CD4-positive, alpha-beta T cell treated with Interleukin-21 for 1 hour (primary cell): ENCODE data around the gene DIS3L.
"Not testable (repeated sequence)": the region's sequence is repeated elsewhere in the genome, so short reads cannot be mapped to it uniquely, and the experiment has no call there.

Source experiments
- DNase-seq: peaks from one replicate; pipeline ENCODE4 v3.0.0-alpha.2; 2020

DIS3L gene

DNA sequence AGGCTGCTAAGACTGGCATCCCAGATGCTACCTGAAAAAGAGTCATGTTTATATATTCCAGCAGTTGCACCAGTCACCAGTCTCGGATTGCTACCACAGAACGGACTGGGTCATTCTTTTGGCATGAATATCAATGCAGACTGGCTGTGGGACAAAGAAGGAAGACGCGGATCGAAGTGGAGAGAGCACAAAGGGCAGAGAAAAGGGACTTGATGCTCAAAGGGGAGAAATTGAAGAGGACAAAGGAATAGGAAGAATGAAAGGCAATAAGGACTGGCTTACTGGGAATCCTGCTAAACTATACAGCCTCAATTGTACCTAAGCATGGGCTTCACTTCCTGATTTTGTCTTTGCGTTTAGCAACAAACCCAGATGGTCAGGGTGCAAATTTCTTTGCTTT lies 15.3 kb upstream of the DIS3L start:
- DNase-seq, result no peak

DNA sequence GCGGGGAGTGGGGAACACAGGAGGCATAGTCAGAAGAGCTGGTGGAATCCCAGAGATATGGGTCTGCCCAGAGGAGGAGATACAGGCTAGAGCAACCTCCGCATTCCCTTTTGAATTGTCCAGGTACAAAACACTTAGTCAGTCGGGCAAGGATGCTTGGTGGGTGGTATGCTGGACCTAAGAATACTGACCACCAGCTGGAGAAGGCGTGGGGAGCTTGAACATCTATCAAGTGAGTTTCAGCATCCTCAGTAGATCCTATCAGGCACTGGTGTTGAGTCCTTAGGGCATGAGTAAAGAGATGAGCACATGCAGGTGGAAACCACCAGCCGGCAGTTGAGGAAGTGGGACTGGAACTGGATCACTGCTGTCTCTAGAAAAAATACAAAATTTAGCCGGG lies 14.7 kb upstream of the DIS3L start:
- DNase-seq, result no peak

DNA sequence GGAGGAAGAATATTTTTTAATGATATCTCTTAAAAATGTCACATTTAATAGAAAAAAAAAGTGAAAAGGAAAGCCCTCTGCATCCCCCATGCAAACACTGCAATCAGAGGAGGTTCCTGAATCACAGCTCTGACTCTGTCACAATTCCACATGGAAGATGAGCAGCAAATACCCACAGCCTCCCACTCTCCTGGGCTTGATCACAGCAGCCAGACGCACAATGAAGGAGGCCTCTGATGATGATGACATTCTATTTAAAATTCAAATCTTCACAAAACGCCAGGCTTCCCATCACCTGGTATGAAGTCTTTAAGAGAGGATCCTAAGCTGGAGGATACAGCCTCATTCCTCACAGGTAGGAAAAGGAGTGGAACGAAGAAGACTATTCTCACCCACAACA lies 9.1 kb upstream of the DIS3L start:
- DNase-seq, result no peak

DNA sequence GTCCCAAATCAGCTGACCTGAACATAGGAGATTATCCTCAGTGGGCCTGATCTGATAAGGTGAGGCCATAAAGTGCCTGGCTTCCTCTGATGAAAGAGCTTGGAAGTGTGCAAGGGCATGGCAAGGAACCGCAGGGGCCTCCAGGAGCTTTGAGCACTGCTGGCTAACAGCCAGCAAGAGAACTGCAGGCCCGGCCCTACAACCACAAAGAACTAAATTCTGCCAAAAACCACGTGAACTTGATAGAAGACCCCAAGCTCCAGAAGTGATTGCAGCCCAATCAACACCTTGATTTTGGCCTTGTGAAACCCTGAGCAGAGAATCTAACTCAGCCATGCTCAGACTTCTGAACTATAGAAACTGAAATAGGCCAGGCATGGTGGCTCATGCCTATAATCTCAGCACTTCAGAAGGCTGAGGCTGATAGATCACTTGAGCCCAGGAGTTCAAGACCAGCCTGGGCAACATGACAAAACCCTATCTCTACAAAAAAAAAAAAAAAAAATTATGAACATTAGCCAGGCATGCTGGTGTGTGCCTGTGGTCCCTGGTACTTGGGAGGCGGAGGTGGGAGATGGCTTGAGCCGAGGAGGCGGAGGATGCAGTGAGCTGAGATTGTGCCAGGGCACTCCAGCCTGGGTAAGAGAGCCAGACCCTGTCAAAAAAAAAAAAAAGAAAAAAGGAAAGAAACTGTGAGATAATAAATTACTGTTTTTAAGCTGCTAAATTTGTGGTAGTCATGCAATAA lies 7.7 kb upstream of the DIS3L start:
- no peak for DNase-seq

DNA sequence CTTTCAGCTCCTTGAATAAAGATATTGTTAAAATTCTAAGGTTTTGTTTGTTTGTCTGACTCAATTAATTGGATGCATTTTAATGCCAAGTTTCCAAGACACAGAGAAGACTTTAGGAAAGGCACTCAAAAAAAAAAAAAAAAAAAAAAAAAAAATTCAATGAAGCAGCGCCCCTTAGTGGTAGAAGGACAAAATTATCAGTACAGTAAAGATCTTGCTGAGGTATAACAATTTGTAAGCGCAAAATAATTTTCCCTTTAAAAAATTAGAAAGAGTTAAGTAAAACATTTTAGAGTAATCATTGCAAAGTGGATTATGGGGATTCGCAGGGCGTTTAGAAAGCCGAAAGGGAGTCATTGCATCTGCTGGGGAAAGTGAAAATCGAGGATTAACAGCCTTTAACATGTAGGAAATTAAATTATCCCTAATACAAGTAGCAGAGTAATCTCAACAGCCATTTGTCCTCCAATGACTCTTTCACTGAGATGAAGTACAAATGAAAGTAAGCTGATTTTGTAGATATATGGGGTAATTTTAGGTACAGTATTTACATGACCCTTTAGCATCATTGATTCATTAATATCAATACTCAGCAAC lies 5.8 kb upstream of the DIS3L start:
- peak; percentile 36 for DNase-seq

DNA sequence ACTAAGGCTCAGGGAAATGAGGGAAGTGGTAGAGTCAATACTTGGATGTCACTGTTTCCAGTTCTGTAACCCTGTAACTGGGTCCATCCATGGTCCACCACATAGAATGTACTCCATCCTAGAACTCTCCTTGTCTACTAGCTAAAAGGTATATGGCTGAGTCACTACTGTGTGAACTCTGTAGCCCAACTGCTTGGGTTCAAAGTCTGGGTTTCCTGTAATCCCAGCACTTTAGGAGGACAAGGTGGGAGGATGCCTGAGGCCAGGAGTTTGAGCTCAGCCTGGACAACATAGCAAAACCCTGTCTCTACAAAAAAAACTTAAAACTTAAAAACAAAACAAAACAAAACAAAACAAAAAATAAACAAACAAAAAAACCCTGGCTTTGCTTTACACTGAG lies 5.3 kb upstream of the DIS3L start:
- DNase-seq, result no peak

DNA sequence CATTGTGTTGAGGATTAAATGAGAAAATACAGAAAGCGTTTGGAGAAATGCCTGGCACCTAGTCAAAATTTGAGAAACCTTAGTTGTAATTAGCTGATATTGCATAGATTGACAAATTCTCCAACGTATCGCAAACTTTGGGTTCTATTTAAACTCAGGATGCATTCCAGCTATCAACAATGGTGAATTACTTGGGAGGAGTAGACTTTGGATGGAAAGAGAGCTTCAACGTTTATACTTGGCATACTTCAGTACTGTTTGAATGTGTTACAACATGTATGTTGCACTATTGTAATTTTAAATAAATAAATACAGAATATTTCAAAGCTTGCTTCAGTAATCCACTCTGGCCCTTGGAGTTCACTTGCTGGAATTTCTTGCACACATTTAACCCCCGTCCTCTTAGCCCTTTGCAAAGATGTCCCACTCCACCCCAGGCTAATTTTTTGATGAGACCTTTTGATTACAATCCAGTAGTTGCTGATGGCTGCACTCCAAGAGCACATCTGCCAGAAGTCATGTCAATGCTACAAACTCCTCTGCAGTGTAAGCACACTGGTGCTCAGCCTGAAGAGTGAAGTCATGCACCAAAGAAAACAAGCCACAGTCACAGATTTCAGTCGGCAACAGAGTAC lies 4.7 kb upstream of the DIS3L start:
- DNase-seq, result no peak

DNA sequence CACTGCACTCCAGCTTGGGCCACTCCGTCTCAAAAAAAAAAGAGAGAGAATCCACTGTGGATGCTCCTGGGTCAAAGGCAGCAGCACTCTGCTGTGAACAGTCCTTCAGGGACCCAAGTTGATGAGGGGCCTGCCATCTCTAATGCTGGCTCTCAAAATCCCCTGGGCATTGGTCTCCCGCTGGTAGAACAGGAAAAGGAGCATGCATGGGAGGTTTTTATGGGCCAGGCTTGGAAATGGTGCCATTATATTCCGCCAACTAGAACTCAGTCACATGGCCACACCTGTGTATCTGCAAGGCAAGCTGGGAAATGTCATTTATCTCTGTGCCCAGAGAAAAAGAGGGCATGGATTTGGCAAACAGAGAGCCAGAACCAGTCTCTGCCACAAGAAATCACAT lies 3.4 kb upstream of the DIS3L start:
- DNase-seq, result no peak

DNA sequence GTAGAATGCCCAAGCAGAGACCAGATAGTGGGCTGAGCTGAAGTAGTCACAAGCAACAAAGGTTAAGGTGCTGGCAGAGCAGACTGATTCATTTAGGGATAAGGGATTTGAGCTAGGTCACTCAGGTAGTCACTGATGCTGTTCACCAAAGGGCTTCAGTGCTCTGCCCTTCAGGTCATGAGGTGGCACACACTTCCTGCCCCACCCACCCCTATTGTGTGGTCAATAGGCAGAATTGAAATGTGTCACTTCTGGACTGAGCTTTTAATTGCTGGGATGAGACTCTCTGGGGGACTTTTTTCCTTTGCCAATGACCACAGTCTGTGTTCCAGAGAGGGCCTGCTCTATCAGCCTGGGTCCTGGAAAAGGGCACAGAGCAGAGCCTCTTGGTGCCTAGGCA lies 2.9 kb upstream of the DIS3L start:
- no peak for DNase-seq

DNA sequence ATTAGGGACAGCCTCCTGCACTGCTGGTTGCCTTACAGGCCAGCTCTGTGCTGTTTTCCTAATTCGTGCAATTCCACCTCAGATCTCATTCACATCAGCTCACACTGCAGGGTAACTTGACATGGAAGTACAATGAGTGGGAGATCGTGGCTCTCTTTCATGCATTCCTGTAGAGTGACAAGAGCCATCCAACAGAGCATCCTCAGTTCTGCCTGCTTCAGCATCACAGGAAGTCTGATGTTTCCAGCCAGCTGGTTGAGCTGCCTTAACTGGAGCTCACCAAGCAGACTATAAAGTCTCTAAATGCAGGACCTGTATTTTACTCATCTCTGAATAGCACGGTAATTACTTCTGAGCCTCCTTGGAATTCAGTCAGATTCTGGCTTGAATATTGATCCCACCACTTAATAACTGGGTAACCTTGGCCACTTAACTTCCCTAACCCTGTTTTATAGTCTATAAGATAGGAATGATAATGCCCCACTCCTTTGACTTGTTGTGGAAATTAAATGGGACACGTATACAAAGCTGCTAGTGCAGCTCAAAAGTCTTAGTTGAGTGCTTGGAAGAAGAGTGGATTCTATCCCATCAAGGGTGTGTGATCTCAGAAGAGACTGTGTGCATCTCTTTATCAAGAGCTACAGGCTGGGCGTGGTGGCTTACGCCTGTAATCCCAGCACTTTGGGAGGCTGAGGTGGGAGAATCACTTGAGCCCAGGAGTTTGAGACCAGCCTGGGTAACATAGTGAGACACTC lies 1.4 kb upstream of the DIS3L start:
- no peak for DNase-seq

DNA sequence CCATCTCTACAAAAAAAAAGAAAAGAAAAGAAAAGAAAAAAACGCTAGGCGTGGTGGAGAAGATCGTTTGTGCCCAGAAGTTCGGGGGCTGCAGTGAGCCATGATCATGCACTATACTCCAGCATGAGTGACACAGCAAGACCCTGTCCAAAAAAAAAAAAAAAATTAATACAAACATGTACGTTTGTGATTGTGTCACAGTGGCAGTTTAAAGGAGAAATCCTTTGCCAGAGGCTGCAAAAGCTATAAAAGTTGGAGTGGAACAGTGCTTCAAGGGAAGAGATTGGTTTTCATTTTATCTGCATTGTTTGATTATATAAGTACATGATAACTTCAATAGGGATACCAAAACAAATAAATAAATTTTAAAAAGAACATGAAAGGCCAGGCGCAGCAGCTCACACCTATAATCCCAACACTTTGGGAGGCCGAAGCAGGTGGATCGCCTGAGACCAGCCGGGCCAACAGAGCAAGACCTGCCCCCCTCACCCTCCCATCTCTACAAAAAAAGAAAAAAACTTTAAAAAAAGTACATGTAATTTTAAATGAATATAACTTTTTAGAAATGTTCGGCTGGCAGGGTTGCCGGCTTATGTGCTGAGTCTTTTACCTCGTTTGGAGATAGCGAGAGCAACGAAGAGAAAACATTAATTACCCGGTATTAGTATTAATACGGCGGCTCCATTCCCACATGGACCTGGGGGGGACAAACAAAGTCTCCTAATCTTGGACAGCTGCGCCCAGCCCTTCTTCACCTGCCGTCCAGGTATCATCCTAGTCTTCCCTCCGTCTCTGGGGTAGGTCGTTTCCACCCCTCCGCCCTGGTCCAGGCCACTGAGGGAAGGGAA lies 573 bp upstream of the DIS3L start:
- no peak for DNase-seq

DNA sequence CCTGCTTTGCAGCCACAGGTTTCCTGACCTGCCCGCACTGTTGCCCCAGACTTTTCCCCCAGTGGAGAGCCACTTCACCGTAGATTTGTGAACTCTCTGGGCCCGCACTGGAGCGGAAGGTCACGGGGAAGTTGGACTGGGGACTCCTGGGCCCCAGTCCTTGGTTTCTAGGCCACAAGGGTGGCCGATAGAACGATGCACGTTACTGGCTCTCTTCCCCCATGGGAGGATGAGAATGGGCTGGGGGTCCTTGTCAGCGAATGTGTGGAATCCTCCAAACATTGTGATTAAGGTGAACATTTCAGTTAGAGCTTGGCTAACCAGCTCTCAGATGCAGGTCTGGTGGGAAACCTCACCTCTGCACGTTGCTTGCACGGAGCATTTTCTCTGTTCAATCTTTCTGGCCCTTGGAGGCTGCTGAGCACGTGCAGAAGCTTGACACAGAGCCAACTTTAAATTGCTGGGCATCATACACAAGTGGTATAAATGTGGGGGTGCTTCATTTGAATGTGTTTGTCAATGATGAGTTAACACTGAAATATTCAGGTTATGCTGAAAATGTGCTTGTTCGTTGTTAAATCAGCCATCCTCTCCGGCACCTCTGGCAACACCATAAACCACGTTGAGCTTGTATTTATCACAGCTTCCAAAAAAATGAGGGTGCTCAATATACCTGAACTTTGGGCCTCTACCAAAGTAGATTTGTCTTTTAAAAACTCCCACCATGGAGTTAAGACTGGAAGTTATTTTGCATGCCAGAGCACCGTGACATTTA lies 976 bp downstream of the DIS3L start:
- DNase-seq, result peak; percentile 15

DNA sequence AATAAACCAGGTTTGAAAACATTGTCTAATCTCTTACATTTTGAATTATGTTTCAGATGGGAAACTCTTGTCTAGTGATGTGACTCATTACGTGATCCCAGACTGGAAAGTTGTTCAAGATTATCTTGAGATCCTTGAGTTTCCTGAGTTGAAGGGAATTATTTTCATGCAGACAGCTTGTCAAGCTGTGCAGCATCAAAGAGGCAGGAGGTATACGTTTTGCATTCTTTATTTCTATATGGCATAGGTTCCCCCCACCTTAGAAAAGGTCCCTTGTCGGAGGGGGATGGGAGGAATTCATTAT lies 1.5 kb downstream of the DIS3L start:
- no peak for DNase-seq

DNA sequence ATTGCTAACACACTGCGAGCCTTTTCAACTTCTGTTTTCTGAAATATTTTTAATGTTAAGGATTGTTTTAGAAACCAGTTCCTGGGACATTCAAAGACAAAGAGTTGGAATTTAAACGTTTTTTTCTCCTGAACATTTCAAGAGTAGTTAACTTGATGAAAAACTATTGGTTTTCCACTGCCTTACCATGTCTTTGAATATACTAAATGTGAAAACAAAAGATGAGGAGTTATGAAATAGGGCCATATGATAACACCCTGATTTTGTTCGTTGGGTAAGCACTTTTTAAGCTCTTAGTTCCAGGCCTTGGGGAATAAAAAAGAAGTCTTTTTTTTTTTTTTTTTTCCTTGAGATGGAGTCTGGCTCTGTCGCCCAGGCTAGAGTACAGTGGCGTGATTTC lies 2.8 kb downstream of the DIS3L start:
- no peak for DNase-seq

DNA sequence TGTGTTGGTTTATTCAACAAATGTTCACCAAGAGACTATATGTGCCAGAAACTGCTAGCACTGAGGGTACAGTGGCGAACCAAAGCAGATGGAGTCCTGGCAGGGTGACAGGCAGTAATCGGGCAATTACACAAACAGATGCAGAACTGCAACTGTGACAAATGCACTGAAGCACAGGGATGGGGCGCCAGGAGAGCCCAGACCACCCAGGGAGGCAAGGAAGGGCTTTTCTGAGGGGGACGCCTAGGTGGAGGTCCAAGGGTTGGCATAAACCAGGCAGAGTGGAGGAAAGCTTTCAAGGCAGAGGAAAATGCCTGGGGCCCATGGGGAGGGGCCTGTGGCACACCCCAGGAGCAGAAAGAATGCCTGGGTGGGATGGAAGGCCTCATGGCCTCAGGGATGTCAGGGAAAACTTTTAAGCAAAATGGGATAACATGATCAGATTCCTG lies 5.5 kb downstream of the DIS3L start:
- no peak for DNase-seq

DNA sequence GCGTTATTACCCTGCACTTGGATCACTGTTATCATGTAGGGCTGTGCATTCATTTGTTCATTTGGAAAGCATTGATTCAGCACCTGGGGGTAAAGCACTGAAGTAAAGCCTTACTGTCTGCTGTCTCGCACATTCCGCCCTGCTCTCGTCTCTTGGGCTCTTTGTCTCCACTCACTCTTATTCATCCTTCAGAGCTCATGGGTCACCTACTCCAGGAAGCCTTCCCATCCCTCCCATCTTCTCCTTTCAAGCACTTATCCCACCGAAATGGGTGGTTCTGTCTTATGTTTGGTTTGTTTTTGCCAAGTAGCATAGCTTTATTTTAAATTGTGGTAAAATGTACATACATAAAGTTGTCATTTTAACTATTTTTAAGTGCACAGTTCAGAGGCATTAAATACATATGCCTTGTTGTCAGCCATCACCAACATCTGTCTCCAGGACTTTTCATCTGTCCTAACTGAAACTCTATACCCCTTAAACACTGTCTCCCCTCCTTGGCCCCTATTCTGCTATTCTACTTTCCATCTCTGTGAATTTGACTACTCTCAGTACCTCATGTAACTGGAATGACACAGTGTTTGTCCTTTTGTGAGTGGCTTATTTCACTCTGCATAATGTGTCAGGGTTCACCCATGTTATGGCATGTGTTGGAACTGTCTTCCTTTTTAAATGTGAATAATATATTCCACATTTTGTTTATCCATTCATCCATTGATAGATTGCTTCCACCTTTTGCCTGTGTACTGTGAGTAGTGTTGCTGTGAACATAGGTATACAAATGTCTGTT lies 9.3 kb downstream of the DIS3L start:
- DNase-seq, result no peak

DNA sequence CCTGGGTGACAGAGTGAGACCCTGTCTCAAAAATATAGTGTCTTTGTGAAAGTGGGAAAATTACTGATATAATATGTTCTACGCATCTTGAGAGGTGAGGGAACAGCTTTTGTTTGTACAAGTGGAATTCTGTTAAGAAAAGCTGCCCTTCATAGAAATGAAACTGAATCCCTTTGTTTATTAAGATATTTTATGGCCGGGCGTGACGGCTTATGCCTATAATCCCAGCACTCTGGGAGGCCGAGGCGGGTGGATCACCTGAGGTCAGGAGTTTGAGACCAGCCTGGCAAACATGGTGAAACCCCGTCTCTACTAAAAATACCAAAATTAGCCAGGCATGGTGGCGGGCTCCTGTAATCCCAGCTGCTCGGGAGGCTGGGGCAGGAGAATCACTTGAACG lies 11.1 kb downstream of the DIS3L start:
- DNase-seq, result not testable (repeated sequence)

DNA sequence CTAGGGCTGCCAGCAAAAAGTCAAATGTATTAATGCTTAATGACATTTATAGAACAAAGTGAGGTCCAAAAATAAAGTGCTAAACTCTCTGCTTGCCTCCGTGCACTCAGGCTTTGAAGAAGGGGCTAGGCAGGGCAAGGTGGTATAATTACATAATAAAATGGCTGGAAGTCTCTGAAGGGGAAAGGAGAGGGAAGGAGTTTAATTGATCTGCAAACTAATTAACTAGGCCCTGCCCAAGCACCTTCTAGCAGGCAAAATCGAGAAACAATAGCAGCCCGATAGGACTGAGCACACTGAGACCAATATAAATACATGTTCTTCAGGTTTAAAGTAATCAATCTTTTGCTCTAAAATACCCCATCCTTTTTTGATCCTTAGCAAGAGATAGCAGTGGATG lies 13.0 kb downstream of the DIS3L start:
- DNase-seq, result no peak

DNA sequence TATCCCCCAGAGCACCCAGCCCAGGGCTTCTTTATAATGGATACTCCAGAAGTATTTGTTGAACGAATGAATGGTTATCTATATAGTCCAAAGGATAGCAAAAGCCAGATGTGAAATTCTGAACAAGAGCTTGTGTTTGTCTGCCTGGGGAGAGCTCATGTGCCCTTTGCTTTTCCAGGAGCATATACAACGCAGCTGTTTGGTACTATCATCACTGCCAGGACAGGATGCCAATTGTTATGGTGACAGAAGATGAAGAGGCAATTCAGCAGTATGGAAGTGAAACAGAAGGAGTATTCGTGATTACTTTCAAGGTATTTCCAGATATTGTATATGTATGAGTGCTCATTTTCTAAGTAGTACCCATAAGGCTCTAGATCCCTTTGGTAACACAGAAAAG lies 15.2 kb downstream of the DIS3L start:
- DNase-seq, result no peak

DNA sequence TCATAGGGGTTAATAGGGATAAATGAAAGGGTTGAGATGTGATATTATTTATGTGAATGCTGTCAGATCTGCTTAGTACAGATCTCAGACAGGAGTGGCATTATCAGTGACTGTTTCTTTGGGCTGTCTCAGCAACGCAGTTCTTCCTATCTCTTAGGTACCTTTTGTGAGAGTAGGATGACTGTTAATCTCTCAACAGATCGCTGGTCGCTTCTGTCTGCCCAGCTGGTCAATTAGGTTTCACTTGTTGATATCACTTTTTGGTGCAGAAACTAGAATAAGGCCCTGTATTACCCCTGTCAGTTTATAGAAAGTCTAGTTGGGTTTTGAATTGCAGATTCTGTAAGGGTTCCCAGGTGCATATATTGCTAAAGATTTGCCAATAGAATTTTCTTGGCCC lies 16.5 kb downstream of the DIS3L start:
- no peak for DNase-seq

DNA sequence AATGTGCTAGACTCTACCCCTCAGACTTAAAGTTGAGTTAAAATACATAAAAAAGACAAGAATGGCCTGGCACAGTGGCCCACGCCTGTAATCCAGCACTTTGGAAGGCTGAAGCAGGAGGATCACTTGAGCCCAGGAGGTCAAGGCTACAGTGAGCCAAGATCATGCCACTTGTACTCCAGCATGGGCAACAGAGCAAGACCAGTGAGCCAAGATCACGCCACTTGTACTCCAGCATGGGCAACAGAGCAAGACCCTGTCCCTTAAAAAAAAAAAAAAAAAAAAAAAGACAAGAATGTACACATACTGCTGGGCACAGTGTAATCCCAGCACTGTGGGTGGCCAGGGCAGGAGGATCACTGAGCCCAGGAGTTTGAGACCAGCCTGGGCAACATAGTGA lies 17.4 kb downstream of the DIS3L start:
- DNase-seq, result no peak
